DLD1 (cell line): Measurements from ENCODE around the gene DIPK1C.

Experiments
- in situ Hi-C: cut with HindIII; loops from 2 replicates; pipeline ENCODE4 v1.10.0; 2017; ENCODE audit warnings: low sequenced_read_pairs

DIPK1C gene

GRCh38 chr18:74454279-74454751 lies 2.8 kb downstream of the DIPK1C start:
- in situ Hi-C loops: no loop called here

DNA sequence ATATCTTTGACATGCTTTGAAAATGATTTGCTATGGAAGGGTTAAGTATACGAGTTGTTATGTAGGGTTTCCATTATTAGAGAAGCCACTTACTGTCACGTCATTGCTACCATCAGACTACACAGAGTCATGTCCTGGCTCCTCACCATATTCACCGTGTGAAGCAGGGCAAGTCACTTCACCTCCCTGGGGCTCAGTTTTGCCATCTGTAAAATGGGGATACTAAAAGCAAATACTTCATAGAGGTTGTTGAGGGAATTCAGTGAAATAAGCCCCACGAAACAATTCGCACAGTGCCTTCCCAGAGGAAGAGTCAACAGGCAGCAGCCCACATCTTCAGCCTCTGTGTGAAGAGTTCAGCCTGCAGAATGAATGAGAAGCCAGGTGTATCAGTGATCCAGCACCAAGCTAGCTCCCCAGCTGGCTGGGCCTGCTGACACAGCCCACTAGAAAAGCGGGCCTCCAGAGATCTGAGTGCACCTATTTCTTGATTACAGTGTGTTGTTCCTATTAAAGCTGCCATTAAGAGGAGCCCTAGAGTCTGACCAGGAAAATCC lies 3.4 kb downstream of the DIPK1C start:
- in situ Hi-C loops: no loop called here

- in situ Hi-C loops: no loop called here
These were observed 4.0 kb downstream of the DIPK1C start for GRCh38 chr18:74453016-74453566.

- in situ Hi-C loops: no loop called here
These were observed 6.0 kb downstream of the DIPK1C start for GRCh38 chr18:74451148-74451547.

- in situ Hi-C loops: no loop called here
These were observed 6.5 kb downstream of the DIPK1C start for GRCh38 chr18:74450626-74451025.

GRCh38 chr18:74447404-74448152 lies 9.5 kb downstream of the DIPK1C start:
- in situ Hi-C loops: no loop called here

GRCh38 chr18:74446631-74447403 lies 10.3 kb downstream of the DIPK1C start:
- in situ Hi-C loops: no loop called here

DNA sequence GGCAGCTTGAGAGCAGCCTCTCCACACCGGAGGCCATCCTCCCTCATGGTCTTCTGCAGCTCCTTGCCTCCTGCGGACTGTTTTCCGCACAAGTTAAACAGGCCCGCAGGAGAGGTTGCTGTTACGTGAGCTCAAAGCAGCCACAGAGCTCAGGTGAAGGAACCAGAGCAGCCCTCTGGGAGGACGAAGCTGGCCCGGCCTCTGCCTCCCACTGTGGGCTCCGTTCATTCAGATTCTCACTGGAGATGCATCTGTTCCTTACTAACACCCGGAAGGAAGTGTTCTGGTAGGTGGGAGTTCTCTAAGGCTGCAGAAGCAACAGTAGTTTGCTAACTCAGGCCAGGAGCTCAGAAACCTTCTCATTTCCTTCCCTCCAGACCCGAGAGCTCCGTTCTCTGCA lies 10.9 kb downstream of the DIPK1C start:
- in situ Hi-C loops: no loop called here

GRCh38 chr18:74445585-74445984 lies 11.5 kb downstream of the DIPK1C start:
- in situ Hi-C loops: no loop called here

DNA sequence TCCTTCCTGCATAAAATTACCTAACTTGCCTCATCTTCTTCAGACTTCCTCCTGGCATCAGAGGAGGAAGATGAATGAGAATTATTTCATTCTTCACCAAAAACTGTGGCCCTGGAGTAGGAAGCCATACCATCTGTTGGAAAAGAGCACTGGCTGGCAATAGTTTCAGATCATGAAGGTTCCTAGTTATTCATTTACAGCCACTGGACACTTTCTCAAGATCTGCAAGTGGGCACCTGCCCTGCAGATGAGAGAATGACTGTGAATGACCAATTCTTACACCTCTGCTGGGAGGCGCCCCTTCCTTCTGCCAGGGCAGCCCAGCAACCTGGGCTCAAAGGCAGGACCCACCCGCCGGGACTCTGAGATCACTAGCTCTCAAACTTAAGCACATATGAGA lies 13.0 kb downstream of the DIPK1C start:
- in situ Hi-C loops: no loop called here

- in situ Hi-C loops: no loop called here
These were observed 16.2 kb downstream of the DIPK1C start for GRCh38 chr18:74440808-74441427.

DNA sequence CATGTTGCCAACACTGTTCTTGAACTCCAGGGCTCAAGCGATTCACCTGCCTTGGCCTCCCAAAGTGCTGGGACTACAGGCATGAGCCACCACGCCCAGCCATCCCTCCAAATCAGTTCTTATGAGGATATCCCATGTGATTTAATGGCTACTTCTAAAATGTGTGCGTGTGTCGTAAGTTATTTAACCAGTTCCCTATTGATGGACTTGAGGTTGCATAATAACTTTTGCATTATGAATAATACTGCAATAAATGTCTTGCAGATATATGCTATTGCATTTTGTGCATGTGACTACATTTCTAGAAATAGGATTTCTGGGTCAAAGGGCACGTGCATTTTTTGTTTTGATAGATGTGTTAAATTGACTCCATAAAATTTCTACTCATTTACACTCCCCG lies 19.0 kb downstream of the DIPK1C start:
- in situ Hi-C loops: no loop called here

GRCh38 chr18:74436158-74436769 lies 20.8 kb downstream of the DIPK1C start:
- in situ Hi-C loops: no loop called here

GRCh38 chr18:74435740-74436139 lies 21.4 kb downstream of the DIPK1C start:
- in situ Hi-C loops: no loop called here

GRCh38 chr18:74434466-74434865 lies 22.6 kb downstream of the DIPK1C start:
- in situ Hi-C loops: no loop called here

DNA sequence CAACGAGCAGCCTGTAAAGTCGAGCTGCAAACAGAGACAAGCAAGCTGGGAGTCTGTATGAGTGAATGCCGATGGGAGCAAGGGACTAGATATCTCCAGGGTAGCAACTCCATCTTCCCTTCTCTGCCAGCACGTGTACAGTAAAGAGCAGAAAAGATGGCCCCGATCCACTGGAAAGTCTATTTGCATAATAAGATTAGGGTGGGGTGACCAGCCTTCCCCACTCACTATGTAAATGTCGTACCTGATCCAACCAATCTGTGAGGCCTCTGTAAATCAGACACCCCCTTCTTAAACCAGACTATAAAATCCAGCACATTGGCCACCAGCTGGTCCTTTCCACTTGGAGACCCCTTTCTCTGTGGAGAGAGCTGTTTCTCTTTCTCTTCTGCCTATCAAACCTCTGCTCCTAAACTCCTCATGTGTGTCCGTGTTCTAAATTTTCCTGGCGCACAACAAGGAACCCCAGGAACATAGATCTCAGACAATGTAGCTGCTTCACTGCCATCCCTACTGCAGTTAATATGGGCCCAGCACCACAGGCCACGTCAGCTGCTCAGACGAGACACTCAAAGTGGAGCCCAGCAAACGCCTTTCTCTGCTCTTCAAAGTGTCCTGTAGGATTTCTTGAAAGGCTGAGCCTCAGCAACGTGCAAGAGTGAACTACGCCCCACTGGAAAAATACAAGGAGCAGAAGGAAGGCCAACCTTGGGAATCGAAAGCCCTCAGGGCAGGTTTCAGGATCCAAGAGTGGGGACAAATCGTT lies 26.1 kb downstream of the DIPK1C start:
- in situ Hi-C loops: no loop called here

DNA sequence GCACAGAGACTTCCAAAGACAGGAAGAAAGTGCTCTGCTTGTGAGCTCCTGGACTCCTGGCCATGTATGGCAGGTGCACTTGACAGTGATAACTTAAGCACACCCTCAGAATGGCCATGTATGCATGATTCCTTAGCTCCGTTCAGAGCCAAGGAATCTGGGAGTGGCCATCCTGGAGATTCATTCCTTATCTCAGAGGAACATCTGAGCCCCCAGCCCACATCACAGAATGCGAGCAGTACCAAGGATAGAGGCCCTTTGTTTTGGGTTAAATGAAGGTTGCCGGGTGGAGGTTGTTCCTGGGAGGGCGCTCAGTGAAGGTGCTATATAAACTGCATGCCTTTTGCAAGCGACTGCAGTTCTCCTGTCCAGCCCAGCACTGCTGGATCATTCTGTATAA lies 26.9 kb downstream of the DIPK1C start:
- in situ Hi-C loops: no loop called here

- in situ Hi-C loops: no loop called here
These were observed 28.0 kb downstream of the DIPK1C start for GRCh38 chr18:74429096-74429495.

- in situ Hi-C loops: no loop called here
These were observed 29.5 kb downstream of the DIPK1C start for GRCh38 chr18:74427442-74428112.
